ENCODE data around the gene SNAP47.
A peak's percentile ranks its signal among the peaks of the same experiment; 100 is the strongest.

Gene SNAP47

DNA sequence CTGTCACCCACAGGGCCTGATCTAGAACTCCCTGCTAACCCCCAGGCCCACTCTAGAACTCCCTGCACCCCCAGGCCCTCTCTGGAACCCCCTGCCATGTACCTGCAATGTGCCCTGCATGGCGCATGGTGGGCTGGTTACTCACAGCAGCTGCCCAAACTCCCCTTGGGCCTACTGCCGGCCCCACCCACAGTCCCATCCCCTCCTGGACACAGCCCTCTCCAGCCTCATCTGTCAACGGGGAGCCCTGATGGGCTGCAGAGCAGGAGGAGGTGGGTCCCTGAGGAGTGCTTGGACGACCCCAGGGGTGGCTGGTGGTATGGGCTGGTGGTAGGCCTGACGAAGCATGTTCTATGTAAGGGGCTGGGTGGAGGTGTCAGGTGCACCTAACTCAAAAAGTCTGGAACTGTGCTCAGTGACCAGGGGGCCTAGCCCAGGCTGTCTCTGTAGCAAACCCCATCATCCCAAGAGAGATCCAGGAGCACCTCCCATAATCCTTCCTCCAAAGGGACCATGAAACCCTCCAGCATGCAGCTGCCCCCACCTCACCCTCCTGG, 61.2 kb downstream of the SNAP47 start:
- no peak for TF ChIP-seq Cebpa-rat (IDR thresholded peaks at IDR 0.05)
- Histone ChIP-seq H3K36me3 (no peaks in the 10 kb centered on the region), H3K4me2 (no peak overlapping the region), H3K9me3 (replicated peaks in 1 of 11) (no peaks in the 10 kb centered on the region), H3K27ac (no peak overlapping the region), H4K20me1 (peaks cover 0 to 12% (median 0%) of the 10 kb centered on the region in 11 experiments; a peak in 2 of 22 replicates), H3K4me3 (no peak overlapping the region), H3K4me1 (peaks cover 0 to 7% (median 0%) of the 10 kb centered on the region in 10 experiments; a peak in 2 of 20 replicates), H3K9ac (no peak overlapping the region), H3K27me3 (no peaks in the 10 kb centered on the region)

DNA sequence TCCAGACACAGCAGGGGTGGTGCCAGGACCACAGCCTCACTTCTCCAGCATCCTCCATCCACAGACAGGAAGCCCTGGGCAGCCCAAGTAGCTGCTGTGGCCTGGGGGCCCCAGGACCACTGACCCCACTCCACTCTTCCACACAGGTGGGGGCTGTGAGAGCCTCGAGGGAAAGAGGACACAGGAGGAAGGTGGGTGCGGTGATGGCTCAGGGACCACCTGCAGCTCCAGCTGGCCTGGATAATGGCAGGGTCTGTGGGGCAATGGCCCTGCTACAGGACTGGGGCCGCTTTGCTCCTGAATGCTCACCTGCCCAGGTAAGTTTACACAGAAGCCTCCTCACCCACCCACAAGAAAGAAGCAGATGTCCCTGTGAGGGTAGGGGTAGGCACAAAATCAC, 61.9 kb downstream of the SNAP47 start:
- H4K20me1 ChIP-seq: peaks cover 0 to 12% (median 0%) of the 10 kb centered on the region in 11 experiments; a peak in 2 of 22 replicates
- H3K27ac ChIP-seq: no peak overlapping the region
- no peaks in the 10 kb centered on the region for H3K36me3 ChIP-seq
- H3K4me1 ChIP-seq: peaks cover 0 to 7% (median 0%) of the 10 kb centered on the region in 10 experiments; a peak in 2 of 20 replicates
- H3K9me3 ChIP-seq (replicated peaks in 1 of 11): no peaks in the 10 kb centered on the region
- no peaks in the 10 kb centered on the region for H3K27me3 ChIP-seq
- no peak for TF ChIP-seq Cebpa-rat (IDR thresholded peaks at IDR 0.05)
- H3K9ac ChIP-seq: no peak overlapping the region
- H3K4me2 ChIP-seq: no peak overlapping the region
- H3K4me3 ChIP-seq: no peak overlapping the region

DNA sequence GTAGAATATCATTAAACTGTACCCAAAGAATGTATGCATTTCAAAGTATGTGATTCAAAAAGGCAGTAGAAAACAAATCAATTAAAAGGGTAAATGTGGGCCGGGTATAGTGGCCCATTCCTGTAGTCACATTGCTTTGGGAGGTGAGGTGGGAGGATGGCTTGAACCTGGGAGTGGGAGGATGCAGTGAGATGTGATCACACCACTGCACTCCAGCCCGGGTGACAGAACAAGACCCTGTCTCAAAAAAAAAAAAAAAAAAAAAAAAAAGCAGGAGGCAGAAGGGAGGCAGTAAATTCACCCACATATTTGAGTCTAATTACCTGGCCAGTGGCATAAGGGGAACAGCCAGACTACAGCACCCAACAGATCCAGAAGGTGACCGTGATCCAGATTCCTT, 62.4 kb downstream of the SNAP47 start:
- H4K20me1 ChIP-seq: peaks cover 0 to 7% (median 0%) of the 10 kb centered on the region in 11 experiments; a peak in 1 of 22 replicates
- H3K36me3 ChIP-seq: no peaks in the 10 kb centered on the region
- H3K4me2 ChIP-seq: no peak overlapping the region
- H3K9me3 ChIP-seq (replicated peaks in 1 of 11): no peaks in the 10 kb centered on the region
- peaks cover 0 to 7% (median 0%) of the 10 kb centered on the region in 10 experiments; a peak in 2 of 20 replicates for H3K4me1 ChIP-seq
- TF ChIP-seq Cebpa-rat (IDR thresholded peaks at IDR 0.05): no peak
- no peaks in the 10 kb centered on the region for H3K27me3 ChIP-seq
- H3K4me3 ChIP-seq: no peak overlapping the region
- no peak overlapping the region for H3K9ac ChIP-seq
- H3K27ac ChIP-seq: no peak overlapping the region

DNA sequence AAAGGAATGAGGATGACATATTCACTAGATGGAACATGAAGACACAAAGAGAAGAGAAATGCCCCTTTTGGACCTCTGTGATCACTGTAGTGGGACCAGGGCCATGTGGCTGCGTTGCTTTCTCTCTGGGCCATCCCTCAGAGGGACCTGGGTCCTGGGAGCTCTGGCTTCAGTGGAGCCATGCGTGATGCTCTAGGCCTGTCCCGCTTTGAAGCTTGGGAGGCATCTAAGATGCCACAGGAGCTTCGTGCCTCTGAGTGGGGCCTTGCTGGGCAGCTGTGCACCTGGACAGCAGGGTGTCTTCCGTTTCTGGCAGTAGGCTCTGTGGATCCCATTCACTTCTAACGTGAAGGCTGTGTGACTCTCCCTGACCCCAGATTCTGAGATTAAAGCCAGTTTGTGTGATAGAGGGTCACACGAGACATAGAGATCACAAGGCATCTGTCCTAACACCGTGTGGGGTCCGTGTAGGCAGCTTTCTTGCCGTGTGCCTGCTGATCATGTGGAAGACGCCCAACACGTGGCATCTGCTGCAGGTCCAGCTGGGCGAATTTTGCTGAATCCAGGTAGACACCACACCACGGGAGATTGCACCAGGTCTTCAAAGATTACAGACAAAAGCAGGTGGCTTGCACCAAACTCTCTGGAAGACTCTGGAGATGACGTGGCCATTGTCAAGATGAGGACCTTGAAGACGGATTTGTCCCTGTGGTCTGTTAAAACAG, 63.0 kb downstream of the SNAP47 start:
- Histone ChIP-seq H3K9ac (no peak overlapping the region), H4K20me1 (0 out of 22 replicates have a peak, but pooled peaks cover 0 to under 1% (median 0%) of the 10 kb centered on the region in 11 experiments), H3K4me3 (no peak overlapping the region), H3K9me3 (replicated peaks in 1 of 11) (peaks cover 0 to 1% (median 0%) of the 10 kb centered on the region in 11 experiments; a peak in 2 of 22 replicates), H3K36me3 (no peaks in the 10 kb centered on the region), H3K27ac (no peak overlapping the region), H3K4me2 (no peak overlapping the region), H3K27me3 (no peaks in the 10 kb centered on the region), H3K4me1 (peaks cover 0 to 7% (median 0%) of the 10 kb centered on the region in 10 experiments; a peak in 2 of 20 replicates)
- no peak for TF ChIP-seq Cebpa-rat (IDR thresholded peaks at IDR 0.05)

DNA sequence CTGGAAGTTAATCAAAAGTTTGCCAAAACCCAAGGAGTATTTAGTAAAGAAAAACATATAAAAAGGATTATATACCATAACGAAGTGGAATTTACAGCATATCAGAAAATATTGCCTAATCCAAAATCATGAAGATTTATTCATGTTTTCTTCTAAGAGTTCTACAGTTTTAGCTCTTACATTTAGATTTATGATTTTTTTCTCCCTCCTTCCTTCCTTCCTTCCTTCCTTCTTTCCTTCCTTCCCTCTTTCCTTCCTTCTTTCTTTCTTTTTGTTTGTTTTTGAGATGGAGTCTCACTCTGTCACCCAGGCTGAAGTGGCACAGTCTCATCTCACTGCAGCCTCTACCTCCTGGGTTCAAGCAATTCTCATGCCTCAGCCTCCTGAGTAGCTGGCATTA, 64.5 kb downstream of the SNAP47 start:
- Histone ChIP-seq H3K9ac (no peak overlapping the region), H3K9me3 (replicated peaks in 1 of 11) (peaks cover 0 to 16% (median 7%) of the 10 kb centered on the region in 11 experiments; a peak in 13 of 22 replicates), H3K4me2 (no peak overlapping the region; a peak in 1 of 22 replicates), H3K27me3 (no peaks in the 10 kb centered on the region), H4K20me1 (no peaks in the 10 kb centered on the region), H3K27ac (no peak overlapping the region), H3K4me1 (peaks cover 0 to 2% (median 0%) of the 10 kb centered on the region in 10 experiments; a peak in 2 of 20 replicates), H3K36me3 (no peaks in the 10 kb centered on the region), H3K4me3 (no peak overlapping the region)
- no peak for TF ChIP-seq Cebpa-rat (IDR thresholded peaks at IDR 0.05)

DNA sequence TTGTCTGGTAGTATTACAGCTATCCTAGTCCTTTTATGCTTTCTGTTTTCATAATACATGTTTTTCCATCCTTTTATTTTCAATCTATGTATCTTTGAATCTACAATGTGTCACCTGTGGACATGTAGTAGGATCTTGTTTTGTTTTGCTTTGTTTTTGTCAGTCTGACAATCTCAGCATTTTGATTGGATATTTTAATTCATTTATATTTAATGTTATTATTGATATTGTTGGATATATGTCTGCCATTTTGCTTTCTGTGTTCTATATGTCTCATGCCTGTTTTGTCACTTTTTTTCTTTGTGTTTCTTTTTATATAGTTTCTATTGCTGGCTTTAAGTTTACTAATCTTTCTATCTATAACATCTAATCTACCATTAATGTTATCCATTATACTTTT, 68.7 kb downstream of the SNAP47 start:
- Histone ChIP-seq H3K36me3 (no peaks in the 10 kb centered on the region), H3K27ac (no peak overlapping the region), H3K27me3 (no peaks in the 10 kb centered on the region), H4K20me1 (no peaks in the 10 kb centered on the region), H3K4me3 (no peak overlapping the region), H3K9ac (no peak overlapping the region), H3K4me1 (peaks cover 0 to 9% (median 6%) of the 10 kb centered on the region in 10 experiments; a peak in 11 of 20 replicates), H3K9me3 (replicated peaks in 1 of 11) (peaks cover 24 to 49% (median 37%) of the 10 kb centered on the region in 11 experiments; a peak in 21 of 22 replicates), H3K4me2 (no peak overlapping the region)
- no peak for TF ChIP-seq Cebpa-rat (IDR thresholded peaks at IDR 0.05)

DNA sequence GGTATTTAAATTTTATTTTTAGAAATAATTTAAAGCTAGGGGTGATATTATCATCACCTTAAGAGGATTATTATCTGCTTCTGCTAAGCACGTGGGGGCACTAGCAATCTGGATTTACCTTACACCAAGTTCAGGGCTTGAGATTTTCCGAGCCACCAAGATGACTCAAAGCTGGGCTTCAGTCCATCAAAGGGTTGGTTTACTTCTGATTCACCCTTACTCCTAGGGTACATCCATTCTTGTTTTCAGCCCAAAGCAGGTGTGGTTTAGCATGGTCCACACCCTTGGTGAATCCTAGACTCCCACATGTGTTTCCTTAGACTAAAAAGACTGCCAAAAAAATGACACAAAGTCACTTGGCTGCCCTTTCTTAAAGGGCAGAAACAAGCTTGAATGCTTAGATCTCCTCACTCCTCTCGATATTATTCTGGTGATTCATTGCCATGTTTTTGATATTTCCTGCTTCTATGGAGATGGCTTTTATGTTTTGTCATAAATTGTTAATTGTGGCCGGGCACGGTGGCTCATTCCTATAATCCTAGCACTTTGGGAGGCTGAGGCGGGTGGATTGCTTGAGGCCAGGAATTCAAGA, 70.5 kb downstream of the SNAP47 start:
- no peak overlapping the region for H3K9ac ChIP-seq
- peaks cover 0 to 10% (median 7%) of the 10 kb centered on the region in 10 experiments; a peak in 11 of 20 replicates for H3K4me1 ChIP-seq
- no peak overlapping the region for H3K4me2 ChIP-seq
- H3K27ac ChIP-seq: no peak overlapping the region
- TF ChIP-seq Cebpa-rat (IDR thresholded peaks at IDR 0.05): no peak
- H3K27me3 ChIP-seq: no peaks in the 10 kb centered on the region
- peaks cover 24 to 56% (median 38%) of the 10 kb centered on the region in 11 experiments; a peak in 21 of 22 replicates for H3K9me3 ChIP-seq (replicated peaks in 1 of 11)
- H3K4me3 ChIP-seq: no peak overlapping the region
- no peaks in the 10 kb centered on the region for H3K36me3 ChIP-seq
- no peaks in the 10 kb centered on the region for H4K20me1 ChIP-seq

DNA sequence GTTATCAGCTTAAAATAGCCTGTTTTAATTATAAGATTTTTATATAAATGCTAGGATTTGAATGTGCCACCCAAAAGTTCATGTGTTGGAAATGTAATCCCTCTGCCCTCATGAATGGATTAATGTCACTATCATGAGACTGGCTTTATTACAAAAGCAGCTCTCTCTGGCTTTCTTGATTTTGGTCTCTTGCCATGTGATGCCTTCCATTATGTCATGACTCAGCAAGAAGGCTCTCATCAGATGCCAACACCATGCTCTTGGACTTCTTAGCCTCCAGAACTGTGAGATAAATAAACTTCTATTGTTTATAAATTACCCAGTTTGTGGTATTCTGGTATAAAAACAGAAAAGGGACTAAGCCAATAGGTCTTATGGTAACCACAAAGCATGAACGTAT, 73.3 kb downstream of the SNAP47 start:
- Histone ChIP-seq H3K4me3 (no peak overlapping the region), H3K27me3 (no peaks in the 10 kb centered on the region), H3K36me3 (no peaks in the 10 kb centered on the region), H3K9me3 (replicated peaks in 1 of 11) (peaks cover 39 to 67% (median 52%) of the 10 kb centered on the region in 11 experiments), H3K4me2 (peak overlapping the region in 8 of 11 experiments; percentile 8 to 47 (median 32); a peak in 13 of 22 replicates), H4K20me1 (no peaks in the 10 kb centered on the region), H3K4me1 (peaks cover 0 to 10% (median 7%) of the 10 kb centered on the region in 10 experiments; a peak in 11 of 20 replicates), H3K9ac (no peak overlapping the region), H3K27ac (peak overlapping the region in 3 of 11 experiments; percentile 10 to 38 (median 33); a peak in 4 of 22 replicates)
- no peak for TF ChIP-seq Cebpa-rat (IDR thresholded peaks at IDR 0.05)

DNA sequence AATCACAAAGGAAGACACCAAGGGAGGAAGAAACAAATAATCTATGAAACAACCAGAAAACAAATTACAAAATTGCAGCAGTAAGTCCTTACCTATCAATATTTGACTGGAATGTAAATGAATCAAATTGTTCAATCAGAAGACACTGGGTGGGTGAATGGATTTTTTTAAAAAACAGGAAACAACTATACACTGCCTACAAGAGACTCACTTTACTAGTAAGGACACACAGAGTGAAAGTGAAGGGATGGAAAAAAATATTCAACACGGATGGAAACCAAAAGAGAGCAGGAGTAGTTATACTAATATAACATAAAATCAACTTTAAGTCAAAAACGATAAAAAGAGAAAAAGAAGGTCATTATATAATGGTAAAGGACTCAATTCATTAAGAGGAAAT, 73.8 kb downstream of the SNAP47 start:
- Histone ChIP-seq H3K4me3 (no peak overlapping the region), H3K9me3 (replicated peaks in 1 of 11) (peaks cover 39 to 67% (median 54%) of the 10 kb centered on the region in 11 experiments), H3K9ac (no peak overlapping the region), H3K27me3 (no peaks in the 10 kb centered on the region), H4K20me1 (no peaks in the 10 kb centered on the region), H3K4me2 (peak overlapping the region in 8 of 11 experiments; percentile 8 to 47 (median 32); a peak in 11 of 22 replicates), H3K27ac (peak overlapping the region in 3 of 11 experiments; percentile 10 to 38 (median 33); a peak in 2 of 22 replicates), H3K36me3 (0 out of 22 replicates have a peak, but pooled peaks cover 0 to 4% (median 0%) of the 10 kb centered on the region in 11 experiments), H3K4me1 (peaks cover 0 to 10% (median 7%) of the 10 kb centered on the region in 10 experiments; a peak in 11 of 20 replicates)
- TF ChIP-seq Cebpa-rat (IDR thresholded peaks at IDR 0.05): no peak
